Measurements from ENCODE around the gene BLCAP.
"Not testable (repeated sequence)": the region's sequence is repeated elsewhere in the genome, so short reads cannot be mapped to it uniquely, and the experiment has no call there.

The BLCAP gene

DNA sequence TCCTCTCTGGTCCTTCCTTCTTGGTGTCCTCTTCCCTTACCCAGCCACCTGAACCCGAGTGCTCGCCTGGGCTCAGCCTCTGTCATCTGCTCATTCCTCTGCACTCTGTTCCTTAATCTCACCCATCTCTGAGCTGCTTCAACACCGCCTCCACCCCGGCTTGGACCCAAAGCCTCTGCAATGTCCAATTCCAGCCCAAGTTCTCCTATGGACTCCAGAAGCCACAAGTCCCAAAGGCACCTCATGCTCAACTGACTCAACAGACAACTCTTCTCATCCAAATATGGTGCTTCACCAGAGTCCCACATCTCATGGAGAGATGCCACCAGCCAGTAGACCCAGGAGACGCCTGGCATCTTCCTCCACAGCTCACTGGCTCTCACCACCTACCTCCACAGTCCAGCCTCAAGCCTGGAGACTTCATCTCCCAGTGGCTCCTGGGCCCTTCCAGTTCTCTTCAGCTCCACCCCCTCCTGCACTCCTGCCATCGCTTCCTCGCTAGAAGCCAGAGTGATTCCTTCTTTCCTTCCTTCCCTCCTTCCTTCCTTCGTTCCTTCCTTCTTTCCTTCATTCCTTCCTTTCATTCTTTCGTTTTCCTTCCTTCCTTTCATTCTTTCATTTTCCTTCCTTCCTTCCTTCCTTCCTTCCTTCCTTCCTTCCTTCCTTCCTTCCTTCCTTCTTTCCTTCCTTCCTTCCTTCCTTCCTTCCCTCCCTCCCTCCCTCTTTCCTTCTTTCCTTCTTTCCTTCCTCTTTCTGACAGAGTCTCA, 47.6 kb downstream of the BLCAP start:
- no peak for DNase-seq (ENCODE audit: low read depth)

GRCh38 chr20:37479266-37479665, 48.4 kb downstream of the BLCAP start:
- no peak for DNase-seq (ENCODE audit: low read depth)

GRCh38 chr20:37477041-37477440, 50.6 kb downstream of the BLCAP start:
- no peak for DNase-seq (ENCODE audit: low read depth)

DNA sequence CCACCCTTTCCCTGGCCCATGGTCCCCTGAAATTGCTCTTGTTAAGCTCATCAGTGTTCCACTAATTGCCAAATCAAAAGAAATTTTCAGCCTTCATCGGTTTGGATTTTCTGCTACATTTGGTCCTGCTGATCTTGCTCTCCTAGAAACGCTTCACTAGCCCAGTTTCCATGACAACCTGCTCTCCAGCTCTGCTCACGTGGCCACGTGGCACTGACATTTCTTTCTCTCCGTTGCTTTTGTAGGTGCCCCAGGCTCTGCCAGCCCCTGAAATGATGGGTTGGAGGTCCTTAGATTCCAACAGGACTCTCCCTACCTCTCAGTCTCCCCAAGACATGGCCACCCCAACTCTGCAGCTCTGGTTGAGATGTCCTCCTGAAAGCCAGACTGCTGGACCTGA, 52.4 kb downstream of the BLCAP start:
- no peak for DNase-seq (ENCODE audit: low read depth)

DNA sequence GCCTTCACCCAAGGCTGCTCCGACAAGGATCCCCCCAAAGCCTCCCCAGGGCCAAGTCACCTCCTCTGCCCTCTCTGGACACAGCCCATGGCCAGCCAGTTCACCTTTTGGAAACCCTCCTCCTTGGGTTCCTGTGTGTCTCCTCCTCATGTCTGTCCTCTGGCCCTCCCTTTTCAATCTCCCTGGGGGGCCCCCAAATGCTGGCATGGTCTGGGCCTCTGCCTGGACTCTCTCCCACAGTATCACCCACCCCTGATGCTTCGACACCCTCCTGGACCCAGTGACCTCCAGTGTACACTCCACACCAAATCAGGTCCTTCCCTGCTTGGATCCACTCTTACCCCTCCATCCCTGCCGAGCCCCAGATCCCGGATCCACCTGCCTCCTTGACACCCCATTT, 53.3 kb downstream of the BLCAP start:
- DNase-seq (ENCODE audit: low read depth): no peak

DNA sequence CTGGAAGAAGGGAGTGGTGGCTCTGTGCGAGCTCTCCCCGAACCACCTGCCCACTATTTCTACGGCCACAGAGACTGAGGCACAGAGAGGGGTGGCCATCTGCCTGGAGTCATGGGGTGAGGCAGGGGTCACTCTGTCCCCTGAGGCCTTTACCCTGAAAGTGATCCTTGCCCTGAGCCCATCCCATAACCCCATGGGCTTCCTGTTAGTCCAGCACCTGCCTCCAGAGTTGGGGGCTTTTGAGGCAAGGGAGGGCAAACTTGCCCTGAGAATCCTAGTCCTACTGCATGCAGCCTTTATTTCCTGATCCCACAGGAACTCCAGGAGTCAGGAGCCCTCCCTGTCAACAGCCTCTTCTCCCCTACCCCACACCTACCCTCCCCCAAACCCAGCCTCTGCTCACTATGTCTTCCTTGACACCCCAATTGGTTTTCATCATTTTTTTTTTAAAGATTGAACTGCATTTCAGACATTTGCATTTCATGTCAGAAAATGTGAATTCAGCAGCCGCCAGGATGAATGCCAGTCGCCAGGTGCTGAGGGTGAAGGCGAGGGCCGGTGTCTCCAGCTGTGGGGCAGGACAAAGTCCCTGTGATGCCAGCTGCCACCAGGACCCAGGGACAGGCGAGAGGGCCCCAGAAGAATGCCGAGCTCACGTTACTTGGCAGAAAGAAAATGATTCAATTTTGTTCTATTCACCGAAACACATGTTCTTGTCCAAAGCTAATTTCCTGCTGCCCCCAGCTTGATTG, 54.3 kb downstream of the BLCAP start:
- no peak for DNase-seq (ENCODE audit: low read depth)

- not testable (repeated sequence) for DNase-seq (ENCODE audit: low read depth)
Measured at GRCh38 chr20:37472435-37472834, 55.2 kb downstream of the BLCAP start.

DNA sequence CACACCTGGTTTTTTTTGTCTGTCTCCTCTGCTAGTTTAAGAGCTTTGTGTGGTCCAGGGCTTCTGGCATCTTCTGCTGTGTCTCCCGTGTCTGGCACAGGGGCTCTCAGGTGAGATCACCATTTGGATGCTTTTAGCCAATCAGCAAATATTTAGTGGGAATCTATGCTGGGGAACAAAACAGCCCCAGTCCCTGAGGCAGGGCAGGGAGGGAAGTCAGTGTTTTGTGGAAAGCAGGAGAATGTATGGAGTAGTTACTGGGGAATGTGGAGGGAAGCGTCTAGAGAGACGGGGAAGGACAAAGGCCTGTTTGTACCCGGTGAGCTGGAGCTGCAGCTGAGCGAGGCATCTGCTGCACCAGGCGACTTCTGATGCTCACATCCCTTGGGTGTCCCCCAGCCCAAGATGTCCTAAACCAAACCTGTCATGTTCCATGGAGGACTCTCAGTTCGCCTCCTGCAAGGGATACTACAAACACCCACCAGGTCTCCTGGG, 55.9 kb downstream of the BLCAP start:
- no peak for DNase-seq (ENCODE audit: low read depth)

DNA sequence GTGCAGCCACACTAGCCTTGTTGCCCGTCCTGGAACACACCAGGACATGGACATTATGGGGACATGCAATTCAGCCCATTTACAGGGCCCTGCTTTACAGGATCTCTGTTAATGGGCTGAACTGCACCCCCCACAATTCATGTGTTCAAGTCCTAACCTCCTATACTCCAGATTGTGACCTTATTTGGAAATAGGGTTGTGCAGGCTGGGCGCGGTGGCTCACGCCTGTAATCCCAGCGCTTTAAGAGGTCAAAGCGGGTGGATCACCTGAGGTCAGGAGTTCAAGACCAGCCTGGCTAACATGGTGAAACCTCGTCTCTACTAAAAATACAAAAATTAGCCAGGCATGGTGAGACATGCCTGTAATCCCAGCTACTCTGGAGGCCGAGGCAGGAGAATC, 57.5 kb downstream of the BLCAP start:
- DNase-seq (ENCODE audit: low read depth): not testable (repeated sequence)

- no peak for DNase-seq (ENCODE audit: low read depth)
Measured at GRCh38 chr20:37469531-37469930, 58.1 kb downstream of the BLCAP start.

GRCh38 chr20:37468886-37469285, 58.8 kb downstream of the BLCAP start:
- no peak for DNase-seq (ENCODE audit: low read depth)
